ENCODE results near the gene PATE3. TPM values are rescaled to one million over a fixed set of nuclear protein-coding genes. Genes with fewer than 3 reads are reported as not detected.
A peak's percentile ranks its signal among the peaks of the same experiment; 100 is the strongest.

PATE3 gene
- not detected for total RNA-seq

DNA sequence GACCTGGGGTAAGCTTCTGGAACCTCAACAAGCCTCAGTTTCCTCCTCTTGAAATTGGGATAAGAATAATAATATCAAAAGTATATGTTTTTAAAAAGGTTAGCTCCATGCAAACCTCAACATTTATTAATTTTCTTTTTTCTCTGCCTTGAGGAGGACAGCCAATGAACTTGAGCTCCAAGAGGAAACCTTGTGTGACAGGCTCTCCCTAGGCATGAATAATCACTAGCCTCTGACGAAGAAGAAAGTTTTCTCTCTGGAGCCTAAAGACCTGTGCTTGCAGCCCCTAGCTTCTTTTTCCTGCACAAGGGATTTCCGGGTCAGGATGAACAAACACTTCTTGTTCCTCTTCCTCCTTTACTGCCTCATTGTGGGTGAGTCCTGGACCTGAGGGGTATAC is at the start of gene PATE3:
PATE3 (plus strand) TSS at position 301 of the 400 bp plus-strand sequence; CDS start at position 326, 25 bp downstream.
- DNase-seq (ENCODE audit: low spot score in 2 of 2) = no peak
- Mint-ChIP-seq H3K36me3 (no peaks in the 10 kb centered on the region), H3K27ac (peak within 1 kb of the TSS in 1 of 2 donors; percentile 13), H3K9me3 (peaks cover 5% of the 10 kb centered on the region in 2 donors)
- no peak for ATAC-seq

DNA sequence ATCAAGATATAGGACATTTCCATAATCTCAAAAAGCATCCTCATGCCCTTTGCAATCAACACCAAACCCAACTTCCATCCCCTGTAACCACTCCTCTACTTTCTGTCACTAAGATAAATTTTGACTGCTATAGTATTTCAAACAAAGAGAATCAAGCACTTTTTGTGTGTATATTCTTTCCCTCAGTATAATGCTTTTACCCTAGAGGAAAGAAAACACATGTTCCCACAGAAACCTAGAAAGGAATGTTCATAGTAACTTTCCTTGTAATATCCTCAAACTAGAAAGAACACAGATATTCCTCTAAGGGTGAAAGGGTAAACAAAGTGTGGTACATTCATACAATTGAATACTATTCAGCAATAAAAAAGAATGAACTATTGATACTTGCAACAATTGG is 47.3 kb upstream of the PATE3 start:
- H3K9me3 Mint-ChIP-seq = peaks cover 4 to 11% of the 10 kb centered on the region in 2 donors
- ATAC-seq (no peak), DNase-seq (ENCODE audit: low spot score in 2 of 2) (no peak)
- H3K27ac Mint-ChIP-seq = no peak overlapping the region
- no peaks in the 10 kb centered on the region for H3K36me3 Mint-ChIP-seq

DNA sequence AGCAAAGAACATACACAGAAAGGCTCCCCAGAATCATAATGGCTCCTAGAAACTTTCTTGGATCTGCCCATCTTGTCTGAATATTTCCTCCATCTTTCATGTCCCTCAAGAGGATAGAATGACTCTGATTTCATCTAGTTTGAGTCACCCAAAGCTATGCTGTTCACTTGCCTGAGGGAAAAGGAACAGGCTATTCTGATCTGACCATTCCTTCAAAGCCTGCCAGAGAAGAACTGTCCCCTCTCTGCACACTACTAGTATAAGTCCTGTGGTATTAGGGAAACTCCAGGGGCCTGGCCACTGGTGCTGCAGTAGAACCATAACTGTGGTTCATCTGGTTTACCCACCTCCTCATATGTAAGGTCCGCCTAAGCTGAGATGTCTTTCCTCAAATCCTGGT is 44.2 kb upstream of the PATE3 start:
- DNase-seq (ENCODE audit: low spot score in 2 of 2) = no peak

GRCh38 chr11:125745979-125746378 is 41.9 kb upstream of the PATE3 start, which contains the start of gene PATE1:
TSS of gene PATE1 (plus strand) at chr11:125746279. CDS start at chr11:125746305, 26 bp downstream.
- no peak for ATAC-seq
- no peaks in the 10 kb centered on the region for H3K9me3 Mint-ChIP-seq
- no peaks in the 10 kb centered on the region for H3K36me3 Mint-ChIP-seq
- DNase-seq (ENCODE audit: low spot score in 2 of 2) = no peak
- no peak within 1 kb of the TSS for H3K27ac Mint-ChIP-seq

More for the DNA sequence above, 44.2 kb upstream of the PATE3 start:
- H3K36me3 Mint-ChIP-seq = no peaks in the 10 kb centered on the region
- no peaks in the 10 kb centered on the region for H3K9me3 Mint-ChIP-seq
- H3K27ac Mint-ChIP-seq = no peak overlapping the region
- ATAC-seq = no peak

GRCh38 chr11:125750629-125751028 is 37.3 kb upstream of the PATE3 start:
- ATAC-seq (no peak), DNase-seq (ENCODE audit: low spot score in 2 of 2) (no peak)
- H3K9me3 Mint-ChIP-seq = no peaks in the 10 kb centered on the region
- H3K27ac Mint-ChIP-seq = no peak overlapping the region
- no peaks in the 10 kb centered on the region for H3K36me3 Mint-ChIP-seq

GRCh38 chr11:125756050-125756449 is 31.9 kb upstream of the PATE3 start:
- no peak for ATAC-seq
- H3K36me3 Mint-ChIP-seq = peaks cover 0 to 7% of the 10 kb centered on the region in 2 donors
- no peak for DNase-seq (ENCODE audit: low spot score in 2 of 2)
- no peak overlapping the region for H3K27ac Mint-ChIP-seq
- H3K9me3 Mint-ChIP-seq = peaks cover 13 to 19% of the 10 kb centered on the region in 2 donors

GRCh38 chr11:125762445-125762844 is 25.5 kb upstream of the PATE3 start:
- peaks cover 7 to 13% of the 10 kb centered on the region in 2 donors for H3K9me3 Mint-ChIP-seq
- H3K36me3 Mint-ChIP-seq = peaks cover 0 to under 1% of the 10 kb centered on the region in 2 donors
- ATAC-seq (no peak), DNase-seq (ENCODE audit: low spot score in 2 of 2) (no peak)
- H3K27ac Mint-ChIP-seq = no peak overlapping the region

GRCh38 chr11:125763483-125763882 is 24.4 kb upstream of the PATE3 start:
- no peak overlapping the region for H3K27ac Mint-ChIP-seq
- ATAC-seq (no peak), DNase-seq (ENCODE audit: low spot score in 2 of 2) (no peak)
- H3K36me3 Mint-ChIP-seq = no peaks in the 10 kb centered on the region
- peaks cover 5 to 6% of the 10 kb centered on the region in 2 donors for H3K9me3 Mint-ChIP-seq

DNA sequence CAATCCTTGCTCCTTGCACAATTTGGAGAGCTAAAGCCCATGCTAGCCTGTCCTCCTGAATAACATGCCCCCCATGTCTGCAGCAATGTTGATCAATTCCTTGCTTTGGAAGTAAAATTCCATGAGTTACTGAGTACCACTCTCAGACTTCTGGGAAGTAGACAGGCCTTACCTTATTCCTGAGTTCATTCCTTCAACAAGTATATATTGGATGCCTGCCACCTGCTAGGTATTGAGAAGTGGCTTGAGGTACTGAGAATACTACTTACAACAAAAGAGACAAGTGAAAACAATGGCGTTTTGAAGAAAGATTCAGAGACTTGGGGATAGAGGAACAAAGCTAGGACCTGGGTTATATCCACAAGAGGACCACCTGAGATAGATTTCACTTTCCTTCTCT is 21.7 kb upstream of the PATE3 start:
- Mint-ChIP-seq H3K27ac (no peak overlapping the region), H3K9me3 (no peaks in the 10 kb centered on the region), H3K36me3 (no peaks in the 10 kb centered on the region)
- no peak for DNase-seq (ENCODE audit: low spot score in 2 of 2)
- ATAC-seq = no peak

DNA sequence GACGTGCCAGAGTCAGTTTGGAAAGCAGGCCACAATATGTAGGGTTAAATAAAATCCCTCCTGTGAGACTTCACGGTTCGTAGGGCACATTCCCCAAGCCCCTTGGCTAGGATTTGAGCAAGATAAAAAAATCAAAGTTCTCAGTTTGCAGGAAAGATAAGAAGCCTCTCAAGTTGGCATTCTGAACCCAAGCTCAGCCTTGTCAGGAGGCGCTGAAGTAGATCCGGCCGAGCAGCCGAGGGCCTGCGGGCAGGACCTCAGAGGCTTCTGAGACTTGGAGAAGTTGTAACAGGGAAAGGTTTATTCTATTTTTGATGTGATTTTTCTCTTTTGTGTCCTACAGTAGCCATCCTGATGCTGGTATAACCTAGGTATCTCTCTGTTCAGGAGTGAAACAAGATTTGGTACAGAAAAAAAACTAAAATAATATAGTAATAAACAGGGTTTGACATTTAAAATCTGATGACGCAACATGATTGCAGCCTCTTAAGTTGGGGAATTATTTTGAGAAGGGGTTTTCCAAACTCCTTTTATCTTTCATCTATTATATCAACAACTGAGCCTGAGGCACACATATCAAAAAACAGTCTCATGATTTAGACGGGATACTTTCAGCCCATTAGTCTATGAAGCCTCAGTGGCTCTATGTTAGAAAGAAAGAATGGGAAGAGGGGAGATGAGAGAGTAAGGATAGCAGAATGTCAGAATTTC is 19.4 kb upstream of the PATE3 start:
- no peaks in the 10 kb centered on the region for H3K36me3 Mint-ChIP-seq
- no peak for DNase-seq (ENCODE audit: low spot score in 2 of 2)
- H3K9me3 Mint-ChIP-seq = no peaks in the 10 kb centered on the region
- peak in 1 of 2 donors; percentile 54 for ATAC-seq
- H3K27ac Mint-ChIP-seq = peak overlapping the region in 1 of 2 donors; percentile 32

DNA sequence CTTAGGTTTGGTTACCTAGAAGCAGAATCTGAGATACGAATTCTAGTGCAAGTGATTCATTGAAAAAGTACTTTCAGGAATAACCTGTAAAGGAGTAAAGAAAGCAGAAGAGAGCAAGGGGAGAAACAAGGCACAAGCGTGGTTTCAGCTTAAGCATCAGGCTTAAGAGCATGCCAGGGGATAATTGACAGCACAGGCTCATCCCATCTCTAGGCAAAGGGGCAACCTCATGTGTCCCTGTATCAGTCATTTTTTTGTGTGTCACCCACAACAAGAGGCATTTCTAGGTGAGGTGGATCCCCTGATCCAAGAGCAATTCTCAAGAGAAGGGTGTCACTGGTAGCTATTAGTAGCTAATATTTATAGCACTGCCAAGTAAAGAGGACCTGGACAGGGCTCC is 17.3 kb upstream of the PATE3 start:
- Mint-ChIP-seq H3K36me3 (no peaks in the 10 kb centered on the region), H3K9me3 (no peaks in the 10 kb centered on the region), H3K27ac (no peak overlapping the region)
- DNase-seq (ENCODE audit: low spot score in 2 of 2) = no peak
- peak in 1 of 2 donors; percentile 66 for ATAC-seq

DNA sequence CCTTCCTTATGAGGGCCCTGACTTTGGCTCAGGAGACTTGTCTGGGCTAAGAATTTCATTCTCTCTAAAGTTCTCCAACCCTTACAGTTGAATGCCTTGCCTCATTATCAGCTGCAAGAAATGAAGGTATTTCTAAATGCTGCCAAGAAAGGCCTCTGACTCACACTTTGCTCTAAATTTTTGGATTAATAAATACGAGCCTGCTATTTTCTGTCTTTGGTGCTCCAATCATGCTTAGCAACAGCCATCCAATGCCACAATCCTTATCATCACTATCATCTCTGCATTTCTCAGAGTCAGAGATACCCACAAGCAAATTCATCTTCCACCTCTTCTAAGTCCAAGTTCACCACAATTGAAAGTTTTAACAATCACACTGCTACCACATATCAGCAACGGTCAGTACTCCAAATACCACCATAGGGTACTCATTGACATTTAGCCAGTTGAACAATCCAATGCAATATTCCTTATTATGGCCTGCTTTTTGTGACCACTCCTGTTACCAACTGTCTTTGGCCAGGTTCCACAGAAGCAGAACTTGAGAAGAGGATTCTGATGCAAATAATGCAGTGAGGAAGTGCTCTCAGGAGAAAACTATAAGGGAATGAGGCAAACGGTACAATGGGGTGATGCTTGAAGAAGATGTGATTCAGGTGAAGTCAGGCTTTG is 15.0 kb upstream of the PATE3 start:
- peaks cover 0 to 5% of the 10 kb centered on the region in 2 donors for H3K36me3 Mint-ChIP-seq
- no peak for DNase-seq (ENCODE audit: low spot score in 2 of 2)
- no peak overlapping the region for H3K27ac Mint-ChIP-seq
- H3K9me3 Mint-ChIP-seq = peaks cover 0 to 13% of the 10 kb centered on the region in 2 donors
- no peak for ATAC-seq

- no peak for DNase-seq (ENCODE audit: low spot score in 2 of 2)
- Mint-ChIP-seq H3K27ac (no peak overlapping the region), H3K9me3 (peaks cover 0 to 13% of the 10 kb centered on the region in 2 donors), H3K36me3 (peaks cover 0 to 5% of the 10 kb centered on the region in 2 donors)
- ATAC-seq = no peak
These were observed 14.4 kb upstream of the PATE3 start for GRCh38 chr11:125773516-125773915.

DNA sequence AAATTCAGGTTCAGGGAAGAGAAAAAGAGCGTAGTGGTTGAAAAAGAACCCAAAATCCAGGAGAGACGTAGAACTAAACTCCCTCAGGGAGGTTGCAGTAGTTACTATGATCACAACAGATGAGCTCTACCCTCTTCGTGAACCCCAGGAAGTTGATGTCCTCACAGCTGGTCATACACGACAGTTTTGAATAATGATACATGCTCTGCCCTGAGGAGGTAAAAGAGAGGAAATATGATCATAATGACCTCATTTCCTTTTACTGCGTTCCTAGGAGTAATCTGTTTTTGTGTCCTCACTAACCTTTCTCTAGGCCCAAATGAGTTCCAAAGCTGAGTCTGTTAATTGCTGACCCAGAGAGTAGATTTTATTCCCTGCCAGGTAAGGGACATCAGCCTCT is 10.6 kb upstream of the PATE3 start:
- peak in 1 of 2 donors; percentile 73 for ATAC-seq
- DNase-seq (ENCODE audit: low spot score in 2 of 2) = no peak
- peak overlapping the region in 1 of 2 donors; percentile 17 for H3K27ac Mint-ChIP-seq
- H3K9me3 Mint-ChIP-seq = peaks cover 0 to 13% of the 10 kb centered on the region in 2 donors
- H3K36me3 Mint-ChIP-seq = peaks cover 0 to 5% of the 10 kb centered on the region in 2 donors

- ATAC-seq (no peak), DNase-seq (ENCODE audit: low spot score in 2 of 2) (no peak)
- Mint-ChIP-seq H3K36me3 (peaks cover 0 to 5% of the 10 kb centered on the region in 2 donors), H3K27ac (peak within 1 kb of the TSS in 1 of 2 donors; percentile 17), H3K9me3 (peaks cover 0 to 13% of the 10 kb centered on the region in 2 donors)
These were observed 9.2 kb upstream of the PATE3 start, which contains the start of gene PATE2 for GRCh38 chr11:125778728-125779127. TSS of gene PATE2 (minus strand) at chr11:125778828. CDS start at chr11:125778773, 55 bp downstream.

GRCh38 chr11:125784678-125785077 is 3.2 kb upstream of the PATE3 start:
- no peak for DNase-seq (ENCODE audit: low spot score in 2 of 2)
- no peak overlapping the region for H3K27ac Mint-ChIP-seq
- no peaks in the 10 kb centered on the region for H3K36me3 Mint-ChIP-seq
- ATAC-seq = no peak
- H3K9me3 Mint-ChIP-seq = no peaks in the 10 kb centered on the region

DNA sequence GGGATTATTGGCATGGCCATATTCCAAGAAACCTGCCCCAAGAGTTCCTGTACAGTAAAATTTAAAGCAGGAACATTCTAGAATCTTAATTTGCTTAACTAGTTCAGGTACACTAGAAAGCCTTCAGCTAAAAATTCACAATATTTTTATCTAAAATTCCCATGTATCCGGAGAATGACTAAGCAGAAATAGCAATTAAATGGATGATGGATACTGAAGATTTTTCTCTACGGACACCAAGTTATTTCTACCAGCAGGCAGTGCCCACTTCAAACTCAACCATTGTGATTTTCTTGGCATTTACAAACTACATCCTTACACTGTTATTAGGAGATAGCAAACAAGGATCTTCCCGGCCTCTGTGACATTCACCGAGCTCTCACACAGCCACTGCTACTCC is 2.9 kb downstream of the PATE3 start:
- ATAC-seq (no peak), DNase-seq (ENCODE audit: low spot score in 2 of 2) (no peak)
- no peak overlapping the region for H3K27ac Mint-ChIP-seq
- peaks cover 0 to 11% of the 10 kb centered on the region in 2 donors for H3K36me3 Mint-ChIP-seq
- peaks cover 5 to 18% of the 10 kb centered on the region in 2 donors for H3K9me3 Mint-ChIP-seq

All from activated naive CD4-positive, alpha-beta T cell treated with anti-CD3 and anti-CD28 coated beads, Interleukin-2, amount 50 U/mL, for 72 hours (primary cell).